GM21723 (cell line): ENCODE measurements around the gene P2RX7.
"Not testable (repeated sequence)": the region's sequence is repeated elsewhere in the genome, so short reads cannot be mapped to it uniquely, and the experiment has no call there.

Experiments
- ATAC-seq: cut with Tn5 transposase; IDR thresholded peaks from one replicate; pipeline ENCODE4 v1.9.1; 2021; ENCODE audit warnings: mild to moderate bottlenecking, moderate library complexity; ENCODE audit not compliant: unreplicated experiment

Gene P2RX7

GRCh38 chr12:121202407-121203355, 70.0 kb downstream of the P2RX7 start:
- no peak for ATAC-seq

GRCh38 chr12:121203482-121203881, 70.8 kb downstream of the P2RX7 start:
- ATAC-seq: no peak

GRCh38 chr12:121205491-121205890, 72.8 kb downstream of the P2RX7 start:
- no peak for ATAC-seq

- ATAC-seq: not testable (repeated sequence)
These were observed 75.9 kb downstream of the P2RX7 start for GRCh38 chr12:121208571-121208970.

GRCh38 chr12:121209221-121209620, 76.5 kb downstream of the P2RX7 start:
- ATAC-seq: no peak

- ATAC-seq: peak; percentile 91
These were observed 77.2 kb downstream of the P2RX7 start, which contains the start of gene P2RX4 for GRCh38 chr12:121209624-121210572. P2RX4 (plus strand) TSS chr12:121210129; CDS start chr12:121210165, 36 bp downstream.

- no peak for ATAC-seq
These were observed 80.2 kb downstream of the P2RX7 start for GRCh38 chr12:121212875-121213274.

GRCh38 chr12:121214166-121214777, 81.6 kb downstream of the P2RX7 start:
- ATAC-seq: no peak

- no peak for ATAC-seq
These were observed 82.4 kb downstream of the P2RX7 start for GRCh38 chr12:121214855-121215745.

GRCh38 chr12:121216102-121216501, 83.4 kb downstream of the P2RX7 start:
- ATAC-seq: no peak

- ATAC-seq: no peak
These were observed 84.4 kb downstream of the P2RX7 start for GRCh38 chr12:121217063-121217462.

- no peak for ATAC-seq
These were observed 85.1 kb downstream of the P2RX7 start for GRCh38 chr12:121217761-121218160.

- ATAC-seq: no peak
These were observed 86.1 kb downstream of the P2RX7 start for GRCh38 chr12:121218588-121219352.

GRCh38 chr12:121219353-121219986, 86.8 kb downstream of the P2RX7 start:
- ATAC-seq: no peak

- ATAC-seq: no peak
These were observed 90.2 kb downstream of the P2RX7 start for GRCh38 chr12:121222847-121223246.

- ATAC-seq: no peak
These were observed 90.9 kb downstream of the P2RX7 start for GRCh38 chr12:121223292-121224285.

- ATAC-seq: no peak
These were observed 91.9 kb downstream of the P2RX7 start for GRCh38 chr12:121224591-121224990.
